Fibroblast of villous mesenchyme (primary cell): ENCODE results near the gene PRKN. TPM values are rescaled to one million over a fixed set of nuclear protein-coding genes. Genes with fewer than 3 reads are reported as not detected.

Source experiments
- DNase-seq: peaks from one replicate; pipeline ENCODE4 v3.0.0-alpha.2; 2010; ENCODE audit warnings: low read depth
- H3K4me3 ChIP-seq: 2 replicates; pipeline ENCODE4 v1.5.1; 2011; ENCODE audit warnings: low read depth, mild to moderate bottlenecking, low read length
- CTCF ChIP-seq: IDR thresholded peaks from 2 replicates; pipeline ENCODE4 v1.5.1; 2012; ENCODE audit warnings: low read depth, mild to moderate bottlenecking, low read length; ENCODE audit not compliant: insufficient read depth
- total RNA-seq: library from RNA; depleted of rRNA; stranded (reverse); fragments of >200 nt; gene quantifications from 2 replicates; pipeline ENCODE4 v1.2.3, GENCODE V29; 2012

PRKN gene
- total RNA-seq, 1 donor: 2.2 TPM

DNA sequence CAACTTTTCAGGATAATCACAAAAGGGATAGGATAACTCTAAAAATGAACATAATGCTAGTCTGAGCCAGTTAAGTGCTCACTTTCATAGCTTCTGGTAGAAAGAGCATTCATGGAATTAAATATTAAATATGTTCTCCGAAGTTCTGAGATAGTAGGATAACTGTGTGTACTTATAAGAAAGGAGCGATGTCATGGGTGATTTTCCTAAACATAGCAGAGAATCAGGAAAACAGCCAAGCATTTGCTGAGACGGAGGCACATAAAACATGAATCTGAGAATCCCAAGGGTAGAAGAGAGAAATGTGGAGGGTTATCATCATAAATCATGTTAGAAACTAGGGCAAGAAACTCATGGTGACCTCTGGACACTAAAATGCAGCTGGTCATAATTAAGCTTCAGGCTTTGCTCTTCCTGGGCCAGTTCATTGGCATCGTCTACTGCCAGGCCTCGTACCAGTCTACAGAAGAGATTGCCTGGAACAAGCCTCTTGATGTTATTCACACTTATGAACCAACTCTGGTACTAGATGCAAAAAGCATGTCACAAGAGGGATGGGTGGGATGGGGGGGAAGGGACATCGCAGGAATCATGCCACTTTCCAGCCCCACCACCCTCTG lies 436.6 kb downstream of the PRKN start:
- no peak for DNase-seq
- H3K4me3 ChIP-seq: no peak overlapping the region
- TF ChIP-seq CTCF: no peak

DNA sequence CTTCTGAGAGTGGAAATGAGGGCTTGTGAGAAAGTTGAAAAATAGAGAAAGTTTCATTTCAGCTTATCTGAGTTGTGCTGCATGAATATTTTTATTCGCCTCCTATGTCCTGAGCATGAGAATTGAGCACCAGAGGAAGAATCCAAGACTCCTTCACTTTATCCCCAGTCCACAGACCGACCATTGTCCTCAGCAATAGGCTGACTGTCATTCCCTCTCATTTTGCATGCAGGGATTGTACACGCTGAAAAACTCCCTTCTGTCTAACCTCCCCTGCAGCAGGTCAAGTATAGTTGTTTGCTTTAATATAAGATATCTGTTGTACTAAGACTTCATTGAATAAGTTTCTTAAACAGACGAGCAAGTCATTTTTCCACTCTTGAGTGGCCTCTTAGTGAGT lies 437.6 kb downstream of the PRKN start:
- H3K4me3 ChIP-seq: no peak overlapping the region
- DNase-seq: no peak
- TF ChIP-seq CTCF: no peak

- no peak for TF ChIP-seq CTCF
- no peak for DNase-seq
- H3K4me3 ChIP-seq: no peak overlapping the region
Measured at GRCh38 chr6:162273986-162274385, 453.6 kb downstream of the PRKN start.

GRCh38 chr6:162271922-162272321 lies 455.6 kb downstream of the PRKN start:
- TF ChIP-seq CTCF: no peak
- DNase-seq: no peak

GRCh38 chr6:162270966-162271365 lies 456.6 kb downstream of the PRKN start:
- no peak for DNase-seq
- no peak overlapping the region for H3K4me3 ChIP-seq
- no peak for TF ChIP-seq CTCF

More at GRCh38 chr6:162271922-162272321, 455.6 kb downstream of the PRKN start:
- no peak overlapping the region for H3K4me3 ChIP-seq

DNA sequence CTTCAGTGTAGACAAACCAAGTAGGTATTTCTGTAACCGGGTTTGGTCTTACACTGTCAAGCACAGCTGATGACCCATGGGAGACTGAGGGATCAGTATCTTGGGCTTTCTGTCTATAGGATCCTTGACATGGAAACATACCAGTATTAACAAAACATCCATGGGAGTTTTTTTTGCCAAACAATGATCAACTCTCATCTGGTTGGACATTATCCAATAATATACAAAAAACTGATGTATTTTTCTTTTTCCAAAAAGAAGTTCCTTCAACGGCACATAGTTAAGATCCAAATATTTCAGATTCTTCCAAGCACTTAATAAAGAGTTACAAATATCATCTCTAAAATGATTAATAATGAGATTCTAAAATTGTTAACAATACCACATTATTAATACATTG lies 459.9 kb downstream of the PRKN start:
- DNase-seq: no peak
- no peak overlapping the region for H3K4me3 ChIP-seq
- no peak for TF ChIP-seq CTCF

DNA sequence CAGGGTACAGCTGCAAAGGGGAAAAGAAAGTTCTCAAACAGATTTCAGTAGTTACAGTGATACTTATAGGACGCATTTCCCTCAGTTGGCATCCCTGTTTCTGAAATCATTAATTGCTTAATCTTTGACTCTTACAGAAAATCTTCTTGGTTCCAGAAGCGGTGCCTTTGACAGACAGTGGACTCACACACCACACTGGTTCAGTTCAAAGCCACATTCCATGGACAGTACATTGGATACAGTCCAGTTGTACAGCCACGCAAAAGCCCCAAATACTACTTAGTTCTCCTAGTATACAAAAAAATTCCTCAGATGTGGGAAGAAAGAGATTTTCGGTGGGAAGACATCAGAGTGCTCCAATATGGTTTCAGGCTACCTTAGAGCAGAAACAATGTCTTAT lies 460.4 kb downstream of the PRKN start:
- DNase-seq: no peak
- H3K4me3 ChIP-seq: no peak overlapping the region
- no peak for TF ChIP-seq CTCF
